H1 (cell line): Measurements from ENCODE around the gene CFAP92. TPM values are rescaled to one million over a fixed set of nuclear protein-coding genes. Genes with fewer than 3 reads are reported as not detected.

Source experiments
- ATF2 ChIP-seq: IDR thresholded peaks from 2 replicates; pipeline ENCODE4 v1.6.1; 2012; ENCODE audit warnings: low read length, inconsistent platforms
- BACH1 ChIP-seq: IDR thresholded peaks from 2 replicates; pipeline ENCODE4 v1.6.1; 2012; ENCODE audit warnings: low read length, improper control_type of control experiment
- NANOG ChIP-seq: IDR thresholded peaks from 2 replicates; pipeline ENCODE4 v1.6.1; 2011; ENCODE audit warnings: low read length, low read depth, mild to moderate bottlenecking, inconsistent platforms; ENCODE audit not compliant: insufficient read depth, poor library complexity, severe bottlenecking
- POLR2A ChIP-seq, 2 experiments: IDR thresholded peaks; 1 replicate in 1 of 2; 2 replicates in 1 of 2; pipeline ENCODE4 v1.6.1; 2011; ENCODE audit warnings: low read depth in 2 of 2, low read length in 2 of 2, mild to moderate bottlenecking in 2 of 2; ENCODE audit errors: control extremely low read depth in 1 of 2
- RXRA ChIP-seq: IDR thresholded peaks from 2 replicates; pipeline ENCODE4 v1.6.1; 2011; ENCODE audit warnings: low read depth, mild to moderate bottlenecking, low read length, moderate library complexity; ENCODE audit not compliant: insufficient read depth
- polyA plus RNA-seq, 7 experiments: library from polyadenylated mRNA; depleted of rRNA in 3 of 7; stranded (reverse) in 5 of 7; unstranded in 2 of 7; fragments of >200 nt in 5 of 7; fragments of 200-250 nt in 2 of 7; gene quantifications; 1 replicate in 5 of 7; 2 replicates in 1 of 7; 4 replicates in 1 of 7; pipeline versions ENCODE4 v1.2.1 to v1.2.3, GENCODE V29; 2011 to 2013; ENCODE audit warnings: missing spikeins in 2 of 7, mixed read lengths in 2 of 7
- total RNA-seq: library from RNA; stranded (reverse); fragmentation: NEBNext Ultra II Directional; extraction: Animal tissue kit (Norgen Biotek cat#: 25700); gene quantifications from 2 replicates; pipeline ENCODE4 v1.2.1, GENCODE V29; 2021

CFAP92 gene
- total and polyA plus RNA-seq, 2 of the 8 experiments (the other 6 are each of a cell fraction or from before 2014, with no cell fraction given): 0.77 to 2.0 TPM

GRCh38 chr3:128956440-128956839 lies 37.4 kb downstream of the CFAP92 start (continued):
- TF ChIP-seq BACH1: no peak
- no peak for TF ChIP-seq POLR2A (IDR thresholded peaks at IDR 0.05; ENCODE audit: control extremely low read depth in 1 of 2, low read depth in 2 of 2, low read length in 2 of 2)
- no peak for TF ChIP-seq RXRA
- TF ChIP-seq ATF2: no peak
- TF ChIP-seq NANOG: no peak
